Renal cortical epithelial cell (primary cell): ENCODE results near the gene HS1BP3. TPM values are rescaled to one million over a fixed set of nuclear protein-coding genes. Genes with fewer than 3 reads are reported as not detected.

Experiments used
- DNase-seq: peaks from one replicate; pipeline ENCODE4 v3.0.0-alpha.2; 2011; ENCODE audit warnings: low read depth
- total RNA-seq: library from RNA; depleted of rRNA; stranded (reverse); fragments of >200 nt; gene quantifications from 2 replicates; pipeline ENCODE4 v1.2.3, GENCODE V29; 2014

HS1BP3 gene
- total RNA-seq, 1 donor from 2014 or later, result 33.9 TPM

DNA sequence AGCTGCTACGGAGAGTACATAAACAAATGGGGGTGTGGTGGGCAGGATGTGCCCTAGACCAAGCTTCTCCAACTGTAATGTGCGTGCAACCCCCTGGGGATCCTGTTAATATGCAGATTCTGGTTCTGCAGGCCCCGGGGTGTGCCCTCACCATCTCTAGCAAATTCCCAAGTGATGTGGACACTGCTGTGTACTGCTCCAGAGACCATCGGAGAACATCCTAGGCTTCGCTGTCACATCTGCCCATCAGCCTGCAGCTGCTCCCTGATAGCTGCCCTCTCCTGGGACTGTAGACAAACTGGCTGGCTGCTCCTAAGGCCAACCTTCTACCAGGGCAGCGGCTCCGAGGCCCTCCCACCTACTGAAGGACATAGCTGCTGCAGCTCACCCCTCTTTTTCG is 3.2 kb downstream of the HS1BP3 start:
- no peak for DNase-seq

DNA sequence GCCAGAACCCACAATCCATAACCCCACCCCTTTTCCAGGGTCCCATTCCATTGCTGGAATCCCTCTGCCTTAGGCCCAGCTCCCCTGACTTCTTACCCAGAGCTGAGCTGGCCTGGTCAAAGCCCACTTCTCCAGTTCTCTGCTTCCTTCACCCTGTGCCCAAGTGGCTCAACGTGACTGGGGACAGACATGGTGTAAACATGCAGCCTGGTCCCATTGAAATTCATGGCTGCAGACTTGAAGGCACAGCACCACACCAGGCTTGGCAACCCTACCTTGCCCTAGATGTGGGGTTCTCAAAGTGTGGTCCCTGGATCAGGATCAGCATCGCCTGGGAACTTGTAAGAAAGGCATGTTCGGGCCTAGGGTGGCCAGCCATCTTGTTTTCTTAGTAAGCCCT is 3.7 kb downstream of the HS1BP3 start:
- no peak for DNase-seq

DNA sequence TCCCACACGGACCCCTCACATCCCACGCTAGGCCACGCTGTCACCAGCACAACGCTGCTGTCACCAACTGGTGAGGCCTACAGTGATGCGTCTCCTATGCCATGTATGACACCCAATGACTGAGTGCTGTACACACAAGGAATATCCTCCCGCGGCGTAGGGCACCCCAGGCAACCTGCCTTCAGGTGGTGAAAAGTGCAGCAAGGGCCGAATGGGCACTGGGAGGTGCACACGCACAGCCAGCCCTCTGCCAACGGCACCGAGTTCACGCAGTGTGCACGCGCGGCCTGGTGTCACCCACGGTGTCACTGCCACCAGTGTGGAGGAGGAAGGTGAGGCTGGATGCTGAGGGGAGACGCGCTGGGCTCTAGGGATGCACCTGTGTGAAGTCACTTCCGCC is 4.5 kb downstream of the HS1BP3 start:
- no peak for DNase-seq

DNA sequence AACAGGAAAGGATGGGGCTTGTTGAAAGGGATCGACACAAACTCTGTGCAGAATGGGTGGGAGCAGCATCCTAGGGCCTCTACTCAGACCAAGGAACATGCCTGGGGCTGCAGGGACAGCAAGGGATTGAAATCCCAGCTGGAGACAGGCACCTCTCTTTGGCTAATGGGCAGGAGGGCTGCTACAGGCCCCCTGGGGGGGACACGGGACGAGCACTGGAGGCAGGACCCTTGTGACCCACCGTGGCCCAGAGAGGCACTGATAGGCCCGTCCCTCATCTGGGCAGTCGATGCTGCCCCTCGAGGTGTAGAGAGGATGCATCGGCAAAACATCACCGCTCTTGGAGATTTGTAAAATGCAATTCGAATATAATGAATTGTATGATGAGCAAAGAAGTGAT is 5.1 kb downstream of the HS1BP3 start:
- no peak for DNase-seq

DNA sequence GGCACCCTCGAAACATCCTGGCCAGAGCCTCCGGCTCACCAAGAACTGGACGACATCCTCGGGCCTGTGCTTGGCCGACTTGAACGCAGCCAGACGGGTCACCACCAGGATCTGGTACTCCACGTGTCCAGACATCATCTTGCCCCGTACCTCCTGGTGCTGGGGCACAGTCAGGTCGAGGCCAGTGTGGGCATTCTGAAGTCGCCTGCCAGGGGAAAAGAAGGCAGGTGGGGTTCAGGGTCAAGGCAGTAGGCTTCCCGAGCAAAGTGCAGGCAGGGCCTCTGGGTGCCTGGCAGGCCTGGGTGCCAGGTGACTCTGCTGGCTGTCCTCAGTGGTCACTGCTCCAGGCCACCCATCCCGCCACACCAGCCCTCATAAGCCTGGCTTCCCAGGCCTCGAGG is 5.6 kb downstream of the HS1BP3 start:
- DNase-seq, result no peak

DNA sequence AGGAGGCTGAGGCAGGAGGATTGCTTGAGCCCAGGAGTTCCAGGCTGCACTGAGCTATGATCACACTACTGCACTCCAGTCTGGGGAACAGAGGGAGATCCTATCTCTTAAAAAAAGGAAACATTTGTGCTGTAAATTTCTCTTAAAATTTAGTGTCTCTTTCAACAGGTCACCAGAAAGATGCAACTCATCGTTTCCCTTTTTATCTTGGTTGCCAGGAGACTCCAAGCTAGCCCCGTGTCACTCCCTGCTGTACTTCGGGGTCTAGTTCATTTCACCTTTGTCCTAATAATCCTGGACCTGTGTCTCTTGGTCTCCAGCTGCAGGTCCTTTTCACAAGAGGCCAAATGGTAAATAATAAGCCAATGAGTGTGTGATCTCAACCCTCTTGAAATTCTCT is 7.1 kb downstream of the HS1BP3 start:
- no peak for DNase-seq

DNA sequence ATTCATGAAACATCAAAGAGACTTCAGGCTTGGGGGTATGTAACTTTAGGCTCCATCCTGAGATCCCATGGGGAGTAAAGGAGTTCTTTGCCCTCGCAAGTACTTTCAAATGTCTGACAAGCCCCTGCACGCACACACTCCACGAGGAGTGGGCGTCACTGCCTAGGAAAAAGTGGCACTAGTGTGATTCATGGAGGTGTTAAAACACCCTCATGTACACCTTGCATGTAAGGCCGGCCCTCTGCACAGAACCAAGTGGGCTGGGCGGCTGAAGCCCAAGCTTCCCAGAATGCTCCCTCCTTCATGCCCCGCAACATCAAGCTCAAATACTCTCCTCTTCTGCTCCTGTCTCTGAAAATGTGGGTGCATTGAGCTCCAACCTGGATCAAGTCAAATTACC is 7.8 kb downstream of the HS1BP3 start:
- DNase-seq, result no peak

DNA sequence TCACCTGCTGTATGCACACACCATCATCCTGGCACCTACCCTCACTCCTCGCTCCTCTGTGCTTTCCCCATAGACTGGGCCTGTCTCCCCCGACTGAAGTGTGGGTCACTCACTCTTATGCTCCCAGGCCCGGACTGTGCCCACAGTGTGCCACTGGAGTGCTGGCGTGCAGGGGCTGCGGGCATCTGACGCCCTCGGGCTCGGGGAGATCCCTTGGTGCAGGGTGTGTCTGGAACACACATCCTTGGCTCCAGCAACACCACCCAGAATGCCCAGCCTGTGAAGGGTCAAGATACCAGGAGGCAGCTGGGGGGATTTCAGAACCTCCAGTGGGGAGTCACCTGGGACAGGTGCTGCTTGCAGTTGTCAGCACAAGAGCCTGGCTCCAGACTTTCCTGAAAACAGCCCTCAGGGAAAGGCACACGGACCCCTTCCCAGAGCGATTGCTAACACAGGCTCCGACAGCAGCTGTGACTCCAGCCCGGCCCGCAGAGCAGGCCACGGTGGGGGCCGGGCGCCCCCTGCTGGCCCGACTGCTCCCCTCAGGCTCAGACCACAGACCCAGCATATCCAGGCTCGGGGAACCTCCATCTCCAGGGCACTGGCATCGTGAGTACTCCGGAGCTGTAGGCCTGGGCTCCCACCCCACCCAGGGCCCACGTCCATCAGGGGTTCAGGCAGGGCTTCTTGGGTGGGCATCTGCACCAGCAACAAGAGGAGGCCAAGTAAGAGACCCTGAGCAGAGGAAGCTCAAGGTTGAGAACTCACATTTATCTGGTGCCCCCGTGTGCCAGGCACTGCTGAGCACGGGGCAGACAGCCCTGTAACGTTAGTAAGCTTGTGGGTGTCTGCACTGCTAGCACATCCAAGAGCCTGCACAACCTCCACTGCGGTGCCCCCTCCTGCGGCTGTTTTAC is 8.6 kb downstream of the HS1BP3 start:
- DNase-seq, result peak; percentile 30

DNA sequence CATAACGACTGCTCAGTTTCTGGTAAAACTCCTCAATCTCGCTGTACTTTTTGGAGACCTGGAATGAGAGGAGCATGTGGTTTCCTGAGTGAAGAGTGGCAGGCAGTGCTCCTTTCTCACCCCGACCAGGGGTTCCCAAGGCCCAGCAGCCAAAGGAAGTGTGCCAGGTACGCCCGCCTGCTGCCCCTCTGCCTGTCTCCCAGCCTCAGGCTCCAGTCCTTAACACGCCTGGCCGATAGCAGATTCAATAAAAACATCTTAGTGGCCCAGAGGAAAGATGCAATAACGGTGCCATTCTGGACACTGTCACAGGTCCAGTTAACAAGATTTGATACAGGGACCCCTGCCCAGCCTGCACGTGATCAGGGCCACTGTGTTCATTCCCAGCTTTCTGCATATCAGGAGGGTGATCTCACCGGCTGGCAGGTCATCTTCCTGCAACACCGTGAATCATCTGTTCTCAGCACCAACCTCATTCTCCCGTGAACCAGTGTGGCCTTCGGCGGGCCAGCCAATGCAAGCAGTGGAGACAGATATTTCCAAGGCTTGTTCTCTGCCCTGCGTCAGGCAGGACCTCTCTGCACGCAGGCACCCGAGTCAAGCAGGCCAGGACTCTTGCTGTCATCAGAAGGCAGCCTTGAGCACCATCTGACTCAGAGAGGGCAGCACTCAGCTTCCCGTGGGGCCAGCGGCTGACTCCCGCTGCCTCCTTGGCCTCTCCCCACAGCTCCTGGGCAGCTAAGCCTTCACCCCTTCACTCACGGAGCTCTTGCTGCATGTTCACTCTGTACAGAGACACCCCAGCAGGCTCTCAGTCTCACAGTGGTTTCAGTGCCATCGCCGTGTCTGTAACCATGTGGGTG is 9.5 kb downstream of the HS1BP3 start:
- peak; percentile 69 for DNase-seq

DNA sequence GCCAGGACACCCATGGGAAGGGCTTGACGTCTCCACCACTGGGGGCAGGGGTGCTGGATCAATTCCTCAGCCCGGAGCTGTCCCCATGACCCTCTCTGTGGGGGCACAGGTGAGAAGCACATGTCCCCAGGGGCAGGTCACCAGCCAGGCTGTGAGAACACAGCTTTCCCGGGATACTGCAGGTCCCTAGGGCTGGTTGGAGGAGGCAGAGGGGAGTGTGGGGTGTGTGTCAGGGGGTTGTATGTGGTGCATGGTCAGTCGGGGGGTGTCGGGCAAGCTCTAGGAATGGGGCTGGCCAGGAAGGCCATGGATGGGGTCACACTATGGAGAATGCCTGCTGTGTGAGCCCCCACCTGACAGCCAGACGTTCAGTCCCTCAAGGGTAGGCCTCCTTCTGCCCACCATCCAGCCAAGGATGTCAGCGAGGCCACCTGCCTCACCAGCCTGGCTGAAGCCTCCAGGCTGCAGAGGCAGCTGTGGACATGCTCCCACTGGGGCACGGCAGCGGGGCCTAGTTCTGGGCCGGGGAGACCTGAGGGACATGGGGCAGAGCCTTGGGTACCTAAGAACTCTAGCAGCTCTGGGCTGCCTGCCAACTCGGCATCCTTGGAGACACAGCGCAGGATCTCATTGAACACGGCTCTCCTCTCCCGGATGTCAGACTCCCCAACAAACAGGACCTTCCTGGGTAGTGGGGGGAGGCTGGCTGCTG is 10.3 kb downstream of the HS1BP3 start:
- DNase-seq, result no peak

DNA sequence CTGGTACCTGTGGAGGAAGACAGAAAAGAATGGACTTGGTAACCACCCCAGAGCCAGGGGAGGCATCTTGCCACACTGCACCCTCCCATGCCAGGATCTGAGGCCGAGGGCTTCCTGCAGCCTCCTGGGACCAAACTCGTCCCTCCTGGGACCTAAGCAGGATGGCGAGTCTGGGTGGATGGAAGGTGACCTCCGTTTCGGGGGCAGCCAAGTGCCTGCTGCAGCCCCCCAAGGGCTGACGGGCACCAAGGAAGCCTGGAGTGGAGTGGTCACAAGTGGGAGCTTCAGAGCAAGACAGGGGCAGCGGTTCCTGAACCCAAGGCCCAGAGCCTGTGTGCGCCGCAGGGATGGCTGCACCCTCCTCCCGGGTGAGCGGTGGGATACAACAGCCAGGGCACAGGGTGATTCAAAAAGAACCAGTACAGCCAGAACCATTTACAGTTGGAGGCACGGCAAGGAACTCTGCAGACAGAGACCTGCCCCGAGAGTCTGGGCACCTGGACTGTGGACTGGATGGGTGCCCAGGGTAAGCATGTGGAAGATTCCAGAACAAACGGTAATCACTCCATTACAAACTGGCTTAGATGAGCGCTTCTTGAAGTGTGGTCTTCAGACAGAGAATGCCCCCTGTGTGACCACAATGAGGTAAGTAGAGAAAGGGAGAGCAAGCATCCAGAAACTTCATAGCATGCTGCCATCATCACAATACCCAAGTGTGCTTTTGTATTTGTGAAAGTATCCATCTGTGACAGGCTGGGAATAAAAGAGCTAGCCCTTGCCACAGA is 12.1 kb downstream of the HS1BP3 start:
- DNase-seq, result peak; percentile 65

DNA sequence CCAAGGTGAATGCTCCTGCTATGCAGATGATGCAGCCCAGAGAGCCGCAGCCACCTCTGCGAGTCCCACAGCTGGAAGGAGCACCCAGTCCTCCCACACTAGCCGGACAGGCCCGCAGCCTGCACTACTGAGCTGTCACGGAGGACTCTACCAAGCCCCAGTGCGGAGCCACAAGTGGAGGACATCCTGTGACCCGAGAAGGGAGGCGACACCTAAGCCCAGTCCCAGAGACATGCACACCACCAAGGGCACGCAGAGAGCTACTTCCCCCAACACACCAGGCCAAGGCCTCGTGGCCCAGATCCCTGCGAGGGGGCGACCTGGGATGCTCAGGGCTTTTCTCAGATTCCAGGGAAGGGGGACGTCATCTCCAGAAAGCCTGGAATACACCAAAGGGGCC is 12.9 kb downstream of the HS1BP3 start:
- DNase-seq, result no peak

DNA sequence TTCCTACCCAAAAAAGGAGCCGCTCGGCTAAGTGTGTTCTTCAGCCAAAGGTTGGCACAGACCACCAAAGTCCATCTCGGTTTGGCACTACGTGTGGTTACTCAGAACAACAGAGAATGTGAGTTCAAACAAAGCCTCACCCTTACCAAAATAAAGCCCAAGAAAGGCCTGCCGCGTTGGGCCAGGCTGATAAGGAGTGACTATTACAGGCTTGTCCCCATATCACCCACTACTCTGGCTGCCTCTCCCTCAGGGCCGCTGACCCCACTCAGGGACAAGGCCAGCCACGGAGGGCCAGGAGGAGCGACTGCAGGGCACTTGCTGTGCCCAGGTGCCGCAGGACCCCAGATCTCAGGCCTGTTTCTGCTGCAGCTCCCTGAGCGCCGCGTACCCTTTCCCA is 13.8 kb downstream of the HS1BP3 start:
- no peak for DNase-seq

DNA sequence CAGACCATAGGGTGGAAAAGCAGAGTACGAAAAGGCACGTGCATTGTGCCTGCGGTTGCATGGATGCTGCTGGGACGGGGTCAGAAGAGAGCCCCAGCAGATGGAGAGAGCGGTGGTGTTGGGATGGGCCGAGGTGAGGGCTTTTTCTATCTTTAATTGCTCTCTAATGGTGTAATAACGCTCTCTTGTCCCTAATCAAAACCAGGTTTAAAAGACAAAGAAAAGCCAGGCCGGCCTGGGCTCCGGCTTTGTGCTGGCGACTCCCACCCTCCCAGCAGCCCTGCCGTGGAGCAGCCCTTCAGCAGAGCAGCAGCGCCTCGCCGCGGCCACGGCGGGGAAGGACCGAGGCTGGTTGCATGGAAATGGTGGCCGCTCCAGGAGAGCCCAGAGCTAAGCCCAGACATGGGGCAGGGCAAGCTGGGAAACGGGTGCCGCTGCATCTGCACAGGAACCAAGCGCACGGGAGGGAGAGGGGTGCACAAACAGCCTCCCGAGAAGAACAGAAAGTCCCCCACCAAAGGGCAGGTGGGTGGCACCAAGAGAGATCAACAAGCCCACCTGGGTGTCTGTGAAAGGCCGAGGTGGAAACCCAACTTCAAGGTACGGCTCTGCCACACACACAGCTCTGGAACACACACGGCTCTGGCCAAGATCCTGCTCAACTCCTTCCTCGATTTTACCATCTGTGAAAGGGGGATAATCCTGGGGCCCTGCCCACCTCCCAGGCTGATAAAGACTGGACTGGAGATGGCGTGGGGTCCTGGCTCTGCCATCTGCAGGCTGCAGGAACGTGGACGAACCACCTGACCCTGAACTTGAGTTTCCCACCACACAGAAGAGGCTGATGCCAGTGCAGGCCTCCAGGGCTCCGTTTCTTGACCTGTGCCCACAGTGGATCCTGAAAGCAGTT is 15.0 kb downstream of the HS1BP3 start:
- no peak for DNase-seq

DNA sequence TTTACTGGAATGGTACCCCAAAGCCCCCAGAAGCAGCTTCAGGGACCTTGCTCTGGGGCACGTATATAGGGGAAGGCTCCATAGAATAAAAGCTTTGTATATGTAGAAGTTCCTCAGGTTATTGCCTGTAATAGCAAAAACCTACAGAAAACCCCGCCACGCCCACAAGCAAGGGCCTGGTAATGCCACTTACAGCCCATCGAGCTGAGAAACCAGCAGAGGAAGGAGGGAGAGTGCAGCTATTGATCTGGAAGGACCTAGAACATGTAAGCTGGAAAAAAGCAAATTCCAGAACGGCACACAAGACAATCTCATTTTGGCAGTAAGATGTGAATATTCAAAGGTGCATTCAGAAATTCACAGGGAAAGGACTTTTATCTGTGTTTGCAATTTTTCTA is 15.8 kb downstream of the HS1BP3 start:
- no peak for DNase-seq

DNA sequence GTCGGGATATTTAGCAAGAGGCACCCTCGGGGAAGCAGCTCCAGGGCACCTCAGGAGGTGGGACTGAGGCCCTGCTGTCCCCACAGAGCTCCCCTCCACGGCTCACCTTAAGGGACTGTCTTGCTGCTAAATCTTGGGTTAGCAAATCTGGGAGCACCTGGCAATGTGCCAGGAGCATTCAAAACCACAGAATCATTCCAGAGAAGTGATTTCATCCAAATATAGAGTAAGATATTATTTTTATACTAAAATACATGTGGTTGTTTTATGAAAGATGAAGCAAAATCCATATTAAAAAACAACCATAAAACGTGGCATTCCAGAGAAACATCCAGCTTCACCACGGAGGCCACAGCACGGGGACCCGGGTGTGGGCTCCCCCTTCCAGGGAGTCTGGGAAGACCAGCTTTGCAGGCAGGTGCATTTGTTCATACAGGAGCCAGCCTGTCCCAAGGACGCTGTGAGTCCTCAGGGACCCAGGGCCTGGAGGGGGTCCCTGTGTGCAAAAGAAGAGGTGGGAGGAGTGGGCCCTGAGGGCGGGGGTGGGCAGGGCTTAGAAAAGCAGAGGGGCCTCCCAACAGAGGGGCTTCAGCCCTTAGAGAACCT is 16.3 kb downstream of the HS1BP3 start:
- no peak for DNase-seq

DNA sequence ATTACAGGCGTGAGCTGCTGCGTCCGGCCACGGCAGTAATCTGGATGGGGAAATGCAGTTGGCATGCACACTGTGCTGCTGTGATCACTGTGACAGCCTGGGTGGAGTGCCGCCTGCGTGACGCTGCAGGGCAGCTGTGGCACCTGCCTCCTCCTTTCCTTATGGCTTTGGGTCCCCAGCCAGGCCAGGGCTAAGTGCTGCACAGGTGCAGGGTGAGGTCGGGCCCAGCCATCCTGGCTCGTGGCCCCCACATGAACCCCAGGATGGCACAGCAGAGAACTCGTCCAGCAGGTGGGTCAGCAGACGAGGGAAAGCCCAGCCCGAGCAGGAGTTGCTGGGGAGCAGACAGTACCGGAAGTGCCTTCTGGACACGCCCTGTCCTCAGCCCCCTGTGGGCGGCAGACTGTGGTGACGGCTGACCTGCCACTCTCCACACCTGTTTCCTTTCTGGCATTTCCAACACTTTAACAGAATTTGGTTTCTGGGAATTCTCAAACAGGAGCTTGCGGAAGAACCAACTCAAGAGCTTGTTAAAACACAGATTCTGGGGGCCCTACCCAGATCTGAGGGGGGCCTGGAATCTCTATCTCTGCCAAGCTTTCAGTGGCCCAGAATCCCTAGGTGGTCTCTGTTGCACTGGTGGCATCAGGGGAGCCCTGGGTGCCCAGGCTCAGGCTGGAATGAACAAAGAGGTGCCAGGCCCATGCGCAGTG is 16.9 kb downstream of the HS1BP3 start:
- DNase-seq, result no peak

DNA sequence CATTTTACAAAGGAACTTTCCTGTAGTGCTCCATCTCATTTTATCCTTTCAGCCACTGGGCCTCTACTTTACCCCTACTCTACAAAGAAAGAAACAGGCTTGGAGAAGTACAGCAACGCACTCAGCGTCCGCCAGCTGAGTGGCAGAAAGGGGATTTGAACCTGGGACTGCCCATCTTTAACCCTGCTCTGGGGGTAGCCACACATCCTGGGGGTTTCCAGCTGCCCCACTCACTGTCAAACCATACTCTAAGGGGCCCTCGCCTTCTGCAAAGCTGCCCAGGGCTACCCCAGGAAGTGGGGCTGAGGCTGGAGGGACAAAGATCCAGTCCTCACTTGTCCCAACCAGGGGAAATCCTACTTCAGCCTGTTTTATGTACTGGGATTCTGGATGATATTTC is 17.9 kb downstream of the HS1BP3 start:
- no peak for DNase-seq

DNA sequence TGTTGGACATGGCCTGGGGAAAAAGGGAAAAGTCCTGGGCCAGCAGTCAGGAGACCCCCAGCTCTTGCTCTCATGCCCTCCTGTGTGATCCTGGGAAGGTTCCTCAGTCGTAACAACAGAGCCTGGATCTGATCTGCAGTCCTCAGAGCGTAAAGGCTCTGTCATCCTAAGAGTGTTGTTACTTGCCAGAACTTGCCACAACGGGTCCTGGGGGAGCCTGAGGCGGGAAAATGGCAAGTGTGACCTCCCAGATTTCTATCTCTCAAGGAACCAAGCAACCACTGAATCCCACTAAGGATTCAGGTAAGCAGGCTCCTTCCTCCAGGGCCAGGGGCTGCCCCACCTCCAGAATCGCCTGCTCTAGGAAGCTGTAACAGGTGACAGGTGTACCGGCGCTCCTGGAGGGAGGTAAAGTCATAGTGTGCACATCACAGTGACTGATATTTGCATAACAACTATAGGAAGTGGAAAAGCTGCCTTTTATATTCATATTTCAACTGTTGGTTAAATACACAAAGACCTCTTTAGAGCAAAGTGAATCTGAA is 18.4 kb downstream of the HS1BP3 start:
- no peak for DNase-seq
